Nephron progenitor cell (in vitro differentiated cells): ENCODE measurements around the gene IL10.
"Not testable (repeated sequence)": the region's sequence is repeated elsewhere in the genome, so short reads cannot be mapped to it uniquely, and the experiment has no call there.

Experiments used
- DNase-seq: peaks from one replicate; pipeline ENCODE4 v3.0.0; 2021
- H3K27ac Mint-ChIP-seq: 2 replicates; pipeline ENCODE4 v1.8.0; 2021; ENCODE audit warnings: mild to moderate bottlenecking, moderate library complexity, mixed read lengths
- H3K27me3 Mint-ChIP-seq: 2 replicates; pipeline ENCODE4 v1.8.0; 2021; ENCODE audit warnings: mild to moderate bottlenecking, low read depth, mixed read lengths; ENCODE audit not compliant: poor library complexity
- H3K36me3 Mint-ChIP-seq: 2 replicates; pipeline ENCODE4 v1.8.0; 2021; ENCODE audit warnings: low read depth, mixed read lengths
- H3K4me1 Mint-ChIP-seq: 2 replicates; pipeline ENCODE4 v1.8.0; 2021; ENCODE audit warnings: mixed read lengths
- H3K4me3 Mint-ChIP-seq: 2 replicates; pipeline ENCODE4 v1.8.0; 2021; ENCODE audit warnings: mild to moderate bottlenecking, moderate library complexity, mixed read lengths
- H3K9me3 Mint-ChIP-seq: 2 replicates; pipeline ENCODE4 v1.8.0; 2021; ENCODE audit warnings: mild to moderate bottlenecking, moderate library complexity, mixed read lengths
- TF ChIP-seq, protein P1 (sequence below): fragments of 200-600 bp; sonication (generic); IDR thresholded peaks from 2 replicates; pipeline ENCODE4 v1.5.0; 2021; ENCODE audit warnings: antibody characterized with exemption

The IL10 gene

DNA sequence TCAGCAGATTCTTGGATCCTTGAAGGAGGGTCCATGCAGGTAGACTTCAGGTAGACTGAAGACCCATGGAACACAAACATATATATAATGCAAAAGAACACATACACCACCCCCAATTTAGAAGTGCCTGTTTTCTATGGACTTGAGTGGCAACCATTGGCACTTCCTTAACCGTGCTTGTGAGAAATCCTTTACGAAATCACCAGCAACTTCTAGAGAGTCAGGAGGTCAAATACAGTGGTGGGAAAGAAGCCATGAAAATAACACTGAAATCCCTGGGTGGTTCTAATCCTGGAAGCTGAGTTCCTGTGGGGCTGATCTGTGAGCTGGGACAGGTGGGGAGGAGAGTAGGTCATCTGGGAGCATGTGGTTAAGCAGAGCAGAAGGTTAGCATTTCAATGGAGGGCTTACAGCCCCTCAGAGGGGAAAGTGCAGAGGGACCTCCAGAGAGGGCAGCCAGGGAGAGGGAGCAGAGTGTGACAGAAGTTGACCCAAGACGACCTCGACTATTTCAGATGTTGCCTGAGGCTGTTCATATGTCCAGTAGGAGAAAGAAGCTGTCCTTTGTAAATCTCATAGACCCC is 13.0 kb upstream of the IL10 start:
- no peaks in the 10 kb centered on the region for H3K36me3 Mint-ChIP-seq
- H3K4me3 Mint-ChIP-seq: no peak overlapping the region
- DNase-seq: no peak
- H3K9me3 Mint-ChIP-seq: no peaks in the 10 kb centered on the region
- H3K27ac Mint-ChIP-seq: no peak overlapping the region
- TF ChIP-seq, protein P1, sequence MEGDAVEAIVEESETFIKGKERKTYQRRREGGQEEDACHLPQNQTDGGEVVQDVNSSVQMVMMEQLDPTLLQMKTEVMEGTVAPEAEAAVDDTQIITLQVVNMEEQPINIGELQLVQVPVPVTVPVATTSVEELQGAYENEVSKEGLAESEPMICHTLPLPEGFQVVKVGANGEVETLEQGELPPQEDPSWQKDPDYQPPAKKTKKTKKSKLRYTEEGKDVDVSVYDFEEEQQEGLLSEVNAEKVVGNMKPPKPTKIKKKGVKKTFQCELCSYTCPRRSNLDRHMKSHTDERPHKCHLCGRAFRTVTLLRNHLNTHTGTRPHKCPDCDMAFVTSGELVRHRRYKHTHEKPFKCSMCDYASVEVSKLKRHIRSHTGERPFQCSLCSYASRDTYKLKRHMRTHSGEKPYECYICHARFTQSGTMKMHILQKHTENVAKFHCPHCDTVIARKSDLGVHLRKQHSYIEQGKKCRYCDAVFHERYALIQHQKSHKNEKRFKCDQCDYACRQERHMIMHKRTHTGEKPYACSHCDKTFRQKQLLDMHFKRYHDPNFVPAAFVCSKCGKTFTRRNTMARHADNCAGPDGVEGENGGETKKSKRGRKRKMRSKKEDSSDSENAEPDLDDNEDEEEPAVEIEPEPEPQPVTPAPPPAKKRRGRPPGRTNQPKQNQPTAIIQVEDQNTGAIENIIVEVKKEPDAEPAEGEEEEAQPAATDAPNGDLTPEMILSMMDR: no peak
- peaks cover 6% of the 10 kb centered on the region for H3K27me3 Mint-ChIP-seq
- peaks cover 49% of the 10 kb centered on the region for H3K4me1 Mint-ChIP-seq

DNA sequence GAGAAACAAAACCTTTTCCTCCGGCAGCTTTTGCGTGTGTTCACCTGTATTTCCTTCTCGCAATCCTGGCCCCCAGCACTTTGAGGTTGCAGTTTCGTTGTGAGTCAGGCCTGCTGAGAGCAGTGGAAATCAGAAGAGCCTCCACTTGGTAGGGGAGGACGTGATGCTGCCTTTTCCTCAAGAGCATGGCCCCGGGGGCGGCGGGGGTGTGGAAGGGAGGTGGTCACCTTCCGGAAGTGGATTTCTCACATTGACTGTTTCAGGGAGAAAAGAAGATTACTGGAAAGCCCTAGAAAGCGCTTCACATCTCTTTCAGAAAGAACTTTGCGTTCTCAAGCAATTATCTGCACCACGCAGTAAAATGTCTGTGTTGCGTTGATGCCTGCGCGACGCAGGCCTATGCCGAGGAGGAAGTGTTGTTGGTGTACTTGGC is 12.2 kb upstream of the IL10 start:
- peaks cover 49% of the 10 kb centered on the region for H3K4me1 Mint-ChIP-seq
- peaks cover 6% of the 10 kb centered on the region for H3K27me3 Mint-ChIP-seq
- DNase-seq: no peak
- no peak overlapping the region for H3K4me3 Mint-ChIP-seq
- H3K27ac Mint-ChIP-seq: no peak overlapping the region
- TF ChIP-seq, protein P1: no peak
- no peaks in the 10 kb centered on the region for H3K9me3 Mint-ChIP-seq
- H3K36me3 Mint-ChIP-seq: no peaks in the 10 kb centered on the region

DNA sequence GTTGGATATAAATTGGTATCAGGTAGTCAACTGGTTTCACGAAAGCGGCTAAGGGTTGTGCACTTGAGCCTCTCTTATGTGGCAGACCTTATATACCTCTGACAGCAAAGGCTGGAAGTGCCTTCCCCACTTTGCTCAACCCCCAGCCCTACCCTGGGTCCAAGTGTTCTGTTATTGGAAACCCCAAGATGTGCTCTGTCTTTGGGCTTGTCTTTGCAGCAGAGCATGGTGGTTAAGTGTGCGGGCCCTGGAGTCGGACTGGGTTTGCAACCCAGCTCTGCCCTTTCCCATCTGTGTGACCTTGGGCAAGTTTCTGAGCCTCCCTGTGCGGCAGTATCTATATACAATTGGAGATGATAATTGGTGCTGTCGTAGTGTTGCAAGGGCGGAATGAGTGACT is 11.2 kb upstream of the IL10 start:
- TF ChIP-seq, protein P1: no peak
- no peak overlapping the region for H3K27ac Mint-ChIP-seq
- no peak overlapping the region for H3K4me3 Mint-ChIP-seq
- DNase-seq: no peak
- peaks cover 6% of the 10 kb centered on the region for H3K27me3 Mint-ChIP-seq
- peaks cover 49% of the 10 kb centered on the region for H3K4me1 Mint-ChIP-seq
- no peaks in the 10 kb centered on the region for H3K9me3 Mint-ChIP-seq
- H3K36me3 Mint-ChIP-seq: no peaks in the 10 kb centered on the region

DNA sequence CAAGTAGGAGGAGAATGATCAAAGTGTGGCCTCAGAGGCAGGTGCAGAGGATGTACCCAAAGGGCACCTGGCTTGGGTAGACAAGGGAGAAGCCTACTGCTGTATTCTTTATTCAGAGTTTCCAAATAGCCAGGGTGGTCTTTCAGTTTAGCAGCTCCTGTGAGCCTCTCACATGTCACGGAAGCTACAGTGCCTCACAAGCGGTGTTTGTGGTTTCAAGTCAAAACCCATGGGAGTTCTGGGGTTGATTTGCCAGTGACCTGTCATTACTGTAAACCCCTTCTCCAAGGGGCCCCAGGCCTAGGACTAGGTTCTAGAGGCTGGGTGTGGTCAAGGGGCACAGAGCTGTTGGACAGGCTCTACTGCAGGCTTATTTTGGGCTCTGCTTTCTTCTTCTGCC is 10.2 kb upstream of the IL10 start:
- Mint-ChIP-seq H3K4me3 (no peak overlapping the region), H3K27ac (no peak overlapping the region), H3K27me3 (peaks cover 6% of the 10 kb centered on the region), H3K36me3 (no peaks in the 10 kb centered on the region), H3K9me3 (no peaks in the 10 kb centered on the region), H3K4me1 (peaks cover 43% of the 10 kb centered on the region)
- DNase-seq: no peak
- TF ChIP-seq, protein P1: no peak

DNA sequence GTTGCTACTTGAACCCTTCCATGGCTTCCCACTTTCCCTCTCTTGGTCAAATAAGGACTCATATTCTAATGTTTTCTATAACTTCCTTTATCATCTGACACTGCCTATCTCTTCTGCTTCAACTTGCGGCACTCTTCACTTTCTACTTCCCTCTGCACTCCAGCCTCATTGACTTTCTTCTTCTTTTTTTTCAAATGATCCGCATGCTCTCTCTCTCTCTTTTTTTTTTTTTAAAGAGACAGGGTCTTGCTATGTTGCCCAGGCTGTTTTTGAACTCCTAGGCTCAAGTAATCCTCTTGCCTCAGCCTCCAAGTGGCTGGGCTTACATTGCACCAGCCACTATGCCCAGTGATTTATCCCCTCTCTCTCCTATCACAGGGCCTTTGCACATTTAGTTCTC is 7.3 kb upstream of the IL10 start:
- peaks cover 3% of the 10 kb centered on the region for H3K27me3 Mint-ChIP-seq
- no peaks in the 10 kb centered on the region for H3K36me3 Mint-ChIP-seq
- no peak for DNase-seq
- no peak overlapping the region for H3K27ac Mint-ChIP-seq
- TF ChIP-seq, protein P1: no peak
- peaks cover 22% of the 10 kb centered on the region for H3K4me1 Mint-ChIP-seq
- no peak overlapping the region for H3K4me3 Mint-ChIP-seq
- H3K9me3 Mint-ChIP-seq: no peaks in the 10 kb centered on the region

DNA sequence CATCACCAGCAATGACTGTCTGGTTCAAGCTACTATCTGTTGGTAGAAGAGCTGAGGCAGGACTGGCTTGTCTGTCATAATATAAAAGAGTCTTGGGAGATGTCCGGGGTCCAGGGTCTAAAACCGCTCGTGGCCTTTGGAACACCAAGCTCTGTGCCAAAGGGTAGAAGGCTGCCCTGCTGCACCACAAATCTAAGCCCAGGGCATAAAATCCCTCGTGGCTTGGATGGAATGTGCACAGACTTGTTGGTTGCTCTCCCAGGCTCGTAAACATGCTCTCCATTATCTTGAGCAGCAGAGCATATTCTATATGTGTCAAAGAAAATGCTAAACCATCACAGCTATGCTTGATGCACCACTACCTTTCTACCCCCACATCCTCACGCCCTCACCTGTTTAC is 6.6 kb upstream of the IL10 start:
- not testable (repeated sequence) for H3K4me3 Mint-ChIP-seq, H3K27ac Mint-ChIP-seq
- H3K4me1 Mint-ChIP-seq: peaks cover 21% of the 10 kb centered on the region

More for the DNA sequence above, 6.6 kb upstream of the IL10 start:
- H3K9me3 Mint-ChIP-seq, DNase-seq, H3K36me3 Mint-ChIP-seq, H3K27me3 Mint-ChIP-seq: not testable (repeated sequence)
